Suppressor macrophage treated with lipopolysaccharide for 4 hours (primary cell): ENCODE data around the gene MX2.
"Not testable (repeated sequence)": the region's sequence is repeated elsewhere in the genome, so short reads cannot be mapped to it uniquely, and the experiment has no call there.

Experiments
- DNase-seq: peaks from one replicate; pipeline ENCODE4 v3.0.0-alpha.2; 2020

MX2 gene

GRCh38 chr21:41390043-41390639 lies 28.3 kb downstream of the MX2 start:
- DNase-seq = no peak

GRCh38 chr21:41393876-41394465 lies 32.1 kb downstream of the MX2 start:
- DNase-seq = no peak

GRCh38 chr21:41396558-41397075 lies 34.8 kb downstream of the MX2 start:
- DNase-seq = peak; percentile 74

GRCh38 chr21:41397471-41397891 lies 35.7 kb downstream of the MX2 start:
- DNase-seq = peak; percentile 44

GRCh38 chr21:41398251-41398650 lies 36.4 kb downstream of the MX2 start:
- no peak for DNase-seq

- no peak for DNase-seq
Observed at GRCh38 chr21:41398831-41399230, 37.0 kb downstream of the MX2 start.

- no peak for DNase-seq
Observed at GRCh38 chr21:41399246-41399800, 37.5 kb downstream of the MX2 start.

- no peak for DNase-seq
Observed at GRCh38 chr21:41402231-41402630, 40.4 kb downstream of the MX2 start.

- no peak for DNase-seq
Observed at GRCh38 chr21:41402796-41403195, 41.0 kb downstream of the MX2 start.

- DNase-seq = no peak
Observed at GRCh38 chr21:41403331-41403730, 41.5 kb downstream of the MX2 start.

GRCh38 chr21:41403966-41404365 lies 42.1 kb downstream of the MX2 start:
- no peak for DNase-seq

- DNase-seq = peak; percentile 41
Observed at GRCh38 chr21:41405321-41405720, 43.5 kb downstream of the MX2 start.

GRCh38 chr21:41406340-41406739 lies 44.5 kb downstream of the MX2 start:
- DNase-seq = peak; percentile 84

GRCh38 chr21:41407541-41408460 lies 46.0 kb downstream of the MX2 start:
- DNase-seq = no peak

- DNase-seq = no peak
Observed at GRCh38 chr21:41410361-41410760, 48.5 kb downstream of the MX2 start.

GRCh38 chr21:41410767-41411448 lies 49.1 kb downstream of the MX2 start:
- no peak for DNase-seq

GRCh38 chr21:41411449-41412089 lies 49.7 kb downstream of the MX2 start:
- peak; percentile 62 for DNase-seq

- DNase-seq = not testable (repeated sequence)
Observed at GRCh38 chr21:41417505-41417904, 55.7 kb downstream of the MX2 start.

GRCh38 chr21:41418393-41418792 lies 56.6 kb downstream of the MX2 start:
- no peak for DNase-seq

- no peak for DNase-seq
Observed at GRCh38 chr21:41418956-41419680, 57.3 kb downstream of the MX2 start.
